Endodermal cell (in vitro differentiated cells): ENCODE measurements around the gene SPNS1. TPM values are rescaled to one million over a fixed set of nuclear protein-coding genes. Genes with fewer than 3 reads are reported as not detected.
"Not testable (repeated sequence)": the region's sequence is repeated elsewhere in the genome, so short reads cannot be mapped to it uniquely, and the experiment has no call there.

ENCODE experiments used
- DNase-seq: peaks from one replicate; pipeline ENCODE4 v3.0.0-alpha.2; 2017
- H3K27ac ChIP-seq: 2 replicates; pipeline ENCODE4 v1.5.1; 2013; ENCODE audit warnings: mild to moderate bottlenecking, low read depth, low read length, moderate library complexity
- H3K27me3 ChIP-seq: 2 replicates; pipeline ENCODE4 v1.6.1; 2013; ENCODE audit warnings: mild to moderate bottlenecking, low read length, moderate library complexity; ENCODE audit not compliant: insufficient read depth, control insufficient read depth, poor library complexity, severe bottlenecking
- H3K36me3 ChIP-seq: 2 replicates; pipeline ENCODE4 v1.7.0; 2013; ENCODE audit warnings: mild to moderate bottlenecking, low read length, moderate library complexity; ENCODE audit not compliant: control insufficient read depth, insufficient read depth
- H3K4me1 ChIP-seq: one replicate; pipeline ENCODE4 v1.7.0; 2013; ENCODE audit warnings: low read length; ENCODE audit not compliant: control insufficient read depth, insufficient read depth
- H3K4me3 ChIP-seq: 2 replicates; pipeline ENCODE4 v1.5.1; 2013; ENCODE audit warnings: mild to moderate bottlenecking, low read length, moderate library complexity
- H3K9ac ChIP-seq: 2 replicates; pipeline ENCODE4 v1.6.1; 2013; ENCODE audit warnings: mild to moderate bottlenecking, low read length, moderate library complexity; ENCODE audit not compliant: poor library complexity, severe bottlenecking; ENCODE audit errors: extremely low read depth
- H3K9me3 ChIP-seq: 2 replicates; pipeline ENCODE4 v1.6.1; 2013; ENCODE audit warnings: mild to moderate bottlenecking, low read length, moderate library complexity; ENCODE audit not compliant: control insufficient read depth
- H3K27ac Mint-ChIP-seq: 2 replicates; pipeline ENCODE4 v1.8.0; 2020; ENCODE audit warnings: mixed read lengths
- H3K27me3 Mint-ChIP-seq: 2 replicates; pipeline ENCODE4 v1.8.0; 2021; ENCODE audit warnings: mild to moderate bottlenecking, mixed read lengths; ENCODE audit not compliant: insufficient read depth
- H3K36me3 Mint-ChIP-seq: 2 replicates; pipeline ENCODE4 v1.8.0; 2020; ENCODE audit warnings: low read depth, mixed read lengths
- H3K4me1 Mint-ChIP-seq: 2 replicates; pipeline ENCODE4 v1.8.0; 2020; ENCODE audit warnings: mixed read lengths
- H3K4me3 Mint-ChIP-seq: 2 replicates; pipeline ENCODE4 v1.8.0; 2020; ENCODE audit warnings: mild to moderate bottlenecking, moderate library complexity, mixed read lengths
- H3K9me3 Mint-ChIP-seq: 2 replicates; pipeline ENCODE4 v1.8.0; 2020; ENCODE audit warnings: mild to moderate bottlenecking, mixed read lengths
- CTCF ChIP-seq: fragments of 200-600 bp; sonication (generic); conservative IDR thresholded peaks from 2 replicates; pipeline ENCODE4 v1.5.0; 2021; ENCODE audit warnings: antibody characterized with exemption, mild to moderate bottlenecking
- WGBS, 2 experiments: methylation state at CpG; one replicate each; pipeline versions ENCODE4 v1.1.5 to v1.1.7; 2013; ENCODE audit warnings: missing lambda C conversion rate in 2 of 2, mixed read lengths in 1 of 2; ENCODE audit not compliant: insufficient coverage in 1 of 2, insufficient read length in 1 of 2; 5-methylcytosine and 5-hydroxymethylcytosine counted together
- total RNA-seq, 2 donors: library from RNA; stranded (reverse); fragmentation: NEBNext Ultra II Directional in 1 of 2; extraction: Animal tissue kit (Norgen Biotek cat#: 25700) in 1 of 2; gene quantifications; 2 replicates in 1 of 2; 3 replicates in 1 of 2; pipeline ENCODE4 v1.2.1, GENCODE V29; 2021

The SPNS1 gene
- total RNA-seq, 2 donors from 2014 or later = 54.9 to 55.2 TPM

DNA sequence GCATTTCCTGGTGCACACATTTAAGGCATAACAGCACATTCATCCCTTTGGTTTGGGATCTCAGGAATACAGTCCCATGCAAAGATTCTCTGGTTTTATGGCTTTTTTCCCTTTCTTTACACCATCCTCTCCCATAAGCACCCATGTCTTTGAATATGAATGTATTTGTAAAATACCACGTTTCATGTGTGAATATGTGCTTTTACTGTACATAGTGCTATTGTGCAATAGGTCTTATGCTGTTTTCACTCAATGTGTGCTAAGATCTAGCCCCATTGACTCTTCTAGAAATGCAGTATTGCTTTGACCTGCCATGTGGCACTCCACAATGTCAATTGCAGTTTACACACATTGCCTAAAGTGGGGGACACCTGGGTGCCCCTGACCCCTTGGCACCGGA, 10.1 kb upstream of the SPNS1 start:
- Mint-ChIP-seq H3K27ac (no peak overlapping the region), H3K4me1 (no peaks in the 10 kb centered on the region), H3K36me3 (peaks cover 53% of the 10 kb centered on the region), H3K9me3 (no peaks in the 10 kb centered on the region), H3K27me3 (no peaks in the 10 kb centered on the region), H3K4me3 (no peak overlapping the region)
- no peak for TF ChIP-seq CTCF
- H3K36me3 ChIP-seq = peaks cover 61% of the 10 kb centered on the region
- no peaks in the 10 kb centered on the region for H3K9me3 ChIP-seq
- H3K27me3 ChIP-seq = no peaks in the 10 kb centered on the region
- H3K4me3 ChIP-seq = no peak overlapping the region
- H3K27ac ChIP-seq = no peak overlapping the region
- no peak for DNase-seq
- no peak overlapping the region for H3K9ac ChIP-seq
- WGBS, 2 experiments = 93 to 94% methylated on average over 2 of the region's 2 CpGs
- H3K4me1 ChIP-seq = no peaks in the 10 kb centered on the region

- H3K4me3 Mint-ChIP-seq = no peak overlapping the region
- no peaks in the 10 kb centered on the region for H3K27me3 ChIP-seq
- peaks cover 38% of the 10 kb centered on the region for H3K36me3 ChIP-seq
- no peaks in the 10 kb centered on the region for H3K9me3 Mint-ChIP-seq
- no peaks in the 10 kb centered on the region for H3K9me3 ChIP-seq
- H3K4me1 ChIP-seq = no peaks in the 10 kb centered on the region
- TF ChIP-seq CTCF = no peak
- no peak overlapping the region for H3K27ac Mint-ChIP-seq
- WGBS, 2 experiments = 88 to 95% methylated on average over 2 to 4 of the region's 4 CpGs
- no peaks in the 10 kb centered on the region for H3K27me3 Mint-ChIP-seq
- peaks cover 33% of the 10 kb centered on the region for H3K36me3 Mint-ChIP-seq
- no peaks in the 10 kb centered on the region for H3K4me1 Mint-ChIP-seq
- no peak overlapping the region for H3K27ac ChIP-seq
- H3K9ac ChIP-seq = no peak overlapping the region
- no peak overlapping the region for H3K4me3 ChIP-seq
- DNase-seq = no peak
These were observed 7.4 kb upstream of the SPNS1 start for GRCh38 chr16:28967156-28967555.

- not testable (repeated sequence) for H3K27ac Mint-ChIP-seq, H3K9me3 Mint-ChIP-seq, H3K27me3 Mint-ChIP-seq, H3K9ac ChIP-seq, H3K27me3 ChIP-seq, DNase-seq, H3K27ac ChIP-seq, H3K4me1 Mint-ChIP-seq, H3K4me3 Mint-ChIP-seq, H3K9me3 ChIP-seq, H3K4me3 ChIP-seq, H3K4me1 ChIP-seq
- WGBS, 2 experiments = 90% methylated on average over 1 to 2 of the region's 2 CpGs
- peaks cover 11% of the 10 kb centered on the region for H3K36me3 Mint-ChIP-seq
- peaks cover 13% of the 10 kb centered on the region for H3K36me3 ChIP-seq
These were observed 4.9 kb upstream of the SPNS1 start for GRCh38 chr16:28969696-28970095.

DNA sequence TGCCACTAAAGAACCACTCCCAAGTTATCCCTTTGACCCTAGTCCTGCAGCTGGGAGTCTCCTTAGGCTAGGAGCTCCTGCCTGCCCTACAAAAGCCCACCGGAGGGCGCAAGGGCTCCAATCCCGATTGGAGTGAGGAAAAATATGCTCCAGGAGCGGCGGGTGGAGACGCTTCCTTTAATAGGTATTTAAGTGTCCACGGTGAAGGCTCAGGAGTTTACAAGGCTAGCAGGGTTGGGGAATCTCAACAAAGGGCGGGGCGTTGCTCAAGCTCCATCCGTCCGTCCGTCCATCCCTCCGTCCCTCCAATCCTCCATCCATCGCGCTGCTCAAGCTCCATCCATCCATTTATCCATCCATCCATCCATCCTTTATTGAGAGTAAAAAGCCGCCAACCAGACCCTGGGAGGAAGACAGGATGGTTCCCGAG, 556 bp upstream of the SPNS1 start:
- Histone ChIP-seq H3K27ac (peak overlapping the region; percentile 94), H3K4me3 (peak overlapping the region; percentile 94), H3K4me1 (no peaks in the 10 kb centered on the region), H3K9me3 (no peaks in the 10 kb centered on the region), H3K27me3 (no peaks in the 10 kb centered on the region), H3K36me3 (peaks cover 11% of the 10 kb centered on the region), H3K9ac (peak overlapping the region; percentile 82)
- Mint-ChIP-seq H3K27ac (peak overlapping the region; percentile 96), H3K9me3 (no peaks in the 10 kb centered on the region), H3K36me3 (peaks cover 7% of the 10 kb centered on the region), H3K4me3 (peak overlapping the region; percentile 86), H3K4me1 (peaks cover 7% of the 10 kb centered on the region), H3K27me3 (no peaks in the 10 kb centered on the region)
- peak; percentile 84 for TF ChIP-seq CTCF
- whole genome bisulfite sequencing, 2 experiments = 1 to 2% methylated on average over 10 to 17 of the region's 17 CpGs
- peak; percentile 90 for DNase-seq
